GM12878 (cell line): ENCODE data around the gene ALG3. TPM values are rescaled to one million over a fixed set of nuclear protein-coding genes. Genes with fewer than 3 reads are reported as not detected.

Experiments
- ATAC-seq: fragments of 200-7000 bp; cut with Tn5 transposase; 3 replicates; pipeline ENCODE4 v1.9.1; 2020; ENCODE audit warnings: mild to moderate bottlenecking, moderate library complexity
- BruUV-seq: library from RNA; stranded (reverse); fragments of 400-500 nt; replicated peaks from 2 replicates; lab custom pipeline; 2021; lab: Mats Ljungman, UMichigan
- CTCF ChIA-PET: fragments of 300-600 bp; sonication (Branson Sonifier 250); formaldehyde crosslinking; extraction: SDS; loops from one replicate; lab custom pipeline; 2021; ENCODE audit warnings: inconsistent platforms; lab: Yijun Ruan, JAX
- POLR2A ChIA-PET: fragments of 350-600 bp; formaldehyde crosslinking; extraction: SDS; loops from one replicate; lab custom pipeline; 2021; ENCODE audit warnings: inconsistent platforms; lab: Charles Lee
- RAD21 ChIA-PET: fragments of 300-600 bp; sonication (Branson Sonifier 250); formaldehyde crosslinking; loops from one replicate; lab custom pipeline; 2023; ENCODE audit warnings: antibody characterized with exemption; ENCODE audit not compliant: unreplicated experiment; lab: Charles Lee
- SMC1A ChIA-PET: fragments of 300-600 bp; sonication (Branson Sonifier 250); formaldehyde crosslinking; loops from one replicate; lab custom pipeline; 2023; ENCODE audit not compliant: unreplicated experiment, uncharacterized antibody; lab: Charles Lee
- DNase-seq: peaks from one replicate; pipeline ENCODE4 v3.0.0-alpha.2; 2011; ENCODE audit warnings: low read depth, low spot score
- FAIRE-seq: peaks from 3 replicates; lab custom pipeline; 2011; peaks lifted over from hg19 to GRCh38; lab: Jason Lieb, UNC
- H2AFZ ChIP-seq: 2 replicates; pipeline ENCODE4 v1.6.0; 2011; ENCODE audit warnings: low read depth, low read length, control low read depth; ENCODE audit not compliant: control insufficient read depth
- H3K27ac ChIP-seq: 2 replicates; pipeline ENCODE4 v1.5.1; 2011; ENCODE audit warnings: control low read depth; ENCODE audit not compliant: control insufficient read depth, insufficient read depth
- H3K27me3 ChIP-seq, 2 experiments: replicated peaks in 1 of 2; 2 replicates each; pipeline versions ENCODE4 v1.6.0 to v1.6.1; 2011; ENCODE audit warnings: low read length in 1 of 2; ENCODE audit not compliant: control insufficient read depth in 2 of 2, insufficient read depth in 2 of 2
- H3K36me3 ChIP-seq, 2 experiments: 2 replicates each; pipeline ENCODE4 v1.5.1; 2011; ENCODE audit warnings: low read length in 1 of 2; ENCODE audit not compliant: control insufficient read depth in 2 of 2, insufficient read depth in 2 of 2
- H3K4me1 ChIP-seq: 2 replicates; pipeline ENCODE4 v1.6.1; 2011; ENCODE audit warnings: mild to moderate bottlenecking, low read length, moderate library complexity, mixed read lengths; ENCODE audit not compliant: control insufficient read depth, insufficient read depth
- H3K4me2 ChIP-seq: 2 replicates; pipeline ENCODE4 v1.6.0; 2011; ENCODE audit warnings: control low read depth; ENCODE audit not compliant: control insufficient read depth, insufficient read depth
- H3K4me3 ChIP-seq: fragments of 200-600 bp; sonication (generic); 2 replicates; pipeline ENCODE4 v1.5.1; 2016
- H3K79me2 ChIP-seq: 2 replicates; pipeline ENCODE4 v1.6.0; 2011; ENCODE audit warnings: low read length; ENCODE audit not compliant: control insufficient read depth, insufficient read depth
- H3K9ac ChIP-seq: 2 replicates; pipeline ENCODE4 v1.8.0; 2011; ENCODE audit warnings: low read length, control low read depth, mixed read lengths; ENCODE audit not compliant: control insufficient read depth, insufficient read depth
- H3K9me3 ChIP-seq: replicated peaks from 3 replicates; pipeline ENCODE4 v1.5.1; 2011; ENCODE audit warnings: mild to moderate bottlenecking, low read length; ENCODE audit not compliant: control insufficient read depth, insufficient read depth
- H4K20me1 ChIP-seq: 2 replicates; pipeline ENCODE4 v1.6.0; 2011; ENCODE audit not compliant: control insufficient read depth, insufficient read depth
- ESRRA ChIP-seq: IDR thresholded peaks from 2 replicates; pipeline ENCODE4 v1.6.1; 2012; ENCODE audit warnings: mild to moderate bottlenecking, low read length, improper control_type of control experiment
- STAT1 ChIP-seq: fragments of 450-650 bp; conservative IDR thresholded peaks from 2 replicates; pipeline ENCODE4 v1.6.1; 2014; ENCODE audit warnings: antibody characterized with exemption, mild to moderate bottlenecking
- WGBS: methylation state at CpG from one replicate; pipeline ENCODE4 v1.1.6; 2016; ENCODE audit warnings: low lambda C conversion rate; ENCODE audit not compliant: insufficient replicate concordance, insufficient coverage; ENCODE audit errors: missing lambda C conversion rate; 5-methylcytosine and 5-hydroxymethylcytosine counted together
- in situ Hi-C: fragments of 300-500 bp; cut with MboI; formaldehyde crosslinking; loops from 9 replicates; pipeline ENCODE4 v1.14.3; 2018; ENCODE audit warnings: mixed read lengths
- intact Hi-C: fragments of 100-400 bp; cut with micrococcal nuclease; formaldehyde crosslinking; loops from one replicate; pipeline ENCODE4 v1.14.2; 2022; ENCODE audit not compliant: unreplicated experiment
- polyA plus RNA-seq, 11 experiments: library from polyadenylated mRNA; depleted of rRNA in 4 of 11; unstranded in 6 of 11; stranded (reverse) in 5 of 11; fragments of >200 nt; fragmentation: Nextera tagmentation in 4 of 11; fragmentation: Illumina TruSeq in 1 of 11; extraction: Ambion mirVana in 4 of 11; extraction: Trizol in 1 of 11; gene quantifications; 1 replicate in 1 of 11; 2 replicates in 10 of 11; pipeline versions ENCODE4 v1.2.1 to v1.2.3, GENCODE V29; 2011 to 2016; ENCODE audit warnings: inconsistent platforms in 2 of 11, missing spikeins in 2 of 11, low read depth in 1 of 11
- total RNA-seq, 4 experiments: library from RNA; depleted of rRNA in 3 of 4; stranded (reverse); fragments of >200 nt in 3 of 4; fragmentation: Illumina TruSeq in 1 of 4; extraction: Trizol in 1 of 4; gene quantifications; 2 replicates each; pipeline versions ENCODE4 v1.2.1 to v1.2.3, GENCODE V29; 2013 to 2021
- TF ChIP-seq, protein P1 (sequence below): fragments of 450-650 bp; IDR thresholded peaks from 2 replicates; pipeline ENCODE4 v1.6.1; 2017; ENCODE audit warnings: mild to moderate bottlenecking, low read depth, inconsistent platforms; ENCODE audit not compliant: poor library complexity, severe bottlenecking
- TF ChIP-seq, protein P2 (sequence below): IDR thresholded peaks from 2 replicates; pipeline ENCODE4 v1.6.1; 2012; ENCODE audit warnings: mild to moderate bottlenecking, low read depth, low read length

Gene ALG3
- total and polyA plus RNA-seq, 10 of the 15 experiments (the other 5 are each of a cell fraction or from before 2014, with no cell fraction given) = 13.6 to 84.7 (median 39.4) TPM

DNA sequence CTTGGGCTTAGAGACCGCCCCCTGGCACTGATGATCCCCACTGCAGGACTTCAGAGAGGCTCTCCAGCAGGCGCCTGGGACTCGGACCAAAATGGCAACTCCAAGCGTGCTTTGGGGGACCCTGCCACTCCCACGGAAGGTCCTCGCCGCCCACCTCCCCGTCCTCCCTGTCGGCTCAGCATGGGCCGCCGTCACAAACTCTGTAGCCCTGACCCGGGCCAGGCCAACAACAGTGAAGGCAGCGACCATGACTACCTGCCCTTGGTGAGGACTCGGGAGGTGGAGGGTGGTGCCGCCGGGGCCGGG is 7.7 kb downstream of the ALG3 start:
- peaks cover 17 to 20% of the 10 kb centered on the region in 2 experiments for H3K36me3 ChIP-seq
- ATAC-seq (no peak), FAIRE-seq (no peak), DNase-seq (no peak)
- H3K27me3 ChIP-seq = no peaks in the 10 kb centered on the region
- in situ Hi-C loops (no loop called here), intact Hi-C loops (no loop called here)
- no peaks in the 10 kb centered on the region for H4K20me1 ChIP-seq
- no peaks in the 10 kb centered on the region for H3K9me3 ChIP-seq
- RAD21 ChIA-PET = interaction anchor here (1.1 kb wide), 1 partner anchor 11 kb away, joined by 4 read pairs; no protein-coding TSS in a partner anchor
- POLR2A ChIA-PET = no interaction called here
- H3K4me3 ChIP-seq = no peak overlapping the region
- CTCF ChIA-PET = interaction anchor here (1.2 to 1.3 kb wide), 2 partner anchors 9 to 14 kb away, joined by 4 to 5 read pairs; partner anchors contain the start of gene EEF1AKMT4
- no peak overlapping the region for H3K4me2 ChIP-seq
- no peak overlapping the region for H2AFZ ChIP-seq
- H3K4me1 ChIP-seq = no peaks in the 10 kb centered on the region
- H3K9ac ChIP-seq = no peak overlapping the region
- SMC1A ChIA-PET = no interaction called here
- no peaks in the 10 kb centered on the region for H3K79me2 ChIP-seq
- BruUV-seq = no TSS peak
- WGBS = 88% methylated on average over 17 of the region's 17 CpGs
- TF ChIP-seq STAT1 = no peak
- TF ChIP-seq, protein P1, sequence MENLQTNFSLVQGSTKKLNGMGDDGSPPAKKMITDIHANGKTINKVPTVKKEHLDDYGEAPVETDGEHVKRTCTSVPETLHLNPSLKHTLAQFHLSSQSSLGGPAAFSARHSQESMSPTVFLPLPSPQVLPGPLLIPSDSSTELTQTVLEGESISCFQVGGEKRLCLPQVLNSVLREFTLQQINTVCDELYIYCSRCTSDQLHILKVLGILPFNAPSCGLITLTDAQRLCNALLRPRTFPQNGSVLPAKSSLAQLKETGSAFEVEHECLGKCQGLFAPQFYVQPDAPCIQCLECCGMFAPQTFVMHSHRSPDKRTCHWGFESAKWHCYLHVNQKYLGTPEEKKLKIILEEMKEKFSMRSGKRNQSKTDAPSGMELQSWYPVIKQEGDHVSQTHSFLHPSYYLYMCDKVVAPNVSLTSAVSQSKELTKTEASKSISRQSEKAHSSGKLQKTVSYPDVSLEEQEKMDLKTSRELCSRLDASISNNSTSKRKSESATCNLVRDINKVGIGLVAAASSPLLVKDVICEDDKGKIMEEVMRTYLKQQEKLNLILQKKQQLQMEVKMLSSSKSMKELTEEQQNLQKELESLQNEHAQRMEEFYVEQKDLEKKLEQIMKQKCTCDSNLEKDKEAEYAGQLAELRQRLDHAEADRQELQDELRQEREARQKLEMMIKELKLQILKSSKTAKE = no peak
- H3K27ac ChIP-seq = no peak overlapping the region

DNA sequence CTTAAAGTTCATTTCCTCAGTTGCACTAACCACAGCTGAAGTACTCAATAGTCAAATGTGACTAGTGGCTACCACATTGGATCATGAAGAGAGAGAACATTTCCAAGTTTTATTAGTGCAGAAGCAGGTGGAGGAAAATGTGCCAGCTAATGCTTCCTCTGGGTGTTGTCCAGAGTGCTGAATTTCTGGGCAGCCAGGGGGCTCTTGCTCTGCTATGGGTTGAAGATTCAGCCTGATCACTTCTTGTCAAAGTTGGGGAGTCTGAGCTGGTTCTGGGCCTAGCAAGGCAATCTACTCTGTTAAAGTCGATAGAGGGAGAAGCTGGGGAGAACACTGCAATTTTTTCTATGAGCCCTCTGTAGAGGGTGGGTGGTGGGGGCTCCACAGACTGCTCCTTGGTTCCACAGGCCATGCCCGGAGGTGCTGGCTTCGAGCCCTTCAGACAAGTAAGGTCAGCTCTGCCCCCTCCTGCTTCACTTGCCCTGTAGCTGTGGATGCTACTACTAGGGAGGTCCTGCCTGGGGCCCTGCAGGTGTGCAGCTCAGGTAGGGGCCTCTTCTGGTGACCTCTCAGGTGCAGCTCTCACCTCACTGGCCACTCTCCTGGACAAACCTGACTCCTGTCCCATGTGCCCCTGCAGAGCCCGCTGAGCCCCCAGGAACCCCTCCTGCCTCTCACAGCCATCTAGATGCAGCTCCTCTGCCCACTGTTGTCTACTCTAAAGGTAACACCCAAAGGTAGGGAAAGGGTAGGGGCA is 8.2 kb downstream of the ALG3 start:
- ChIA-PET SMC1A (no interaction called here), RAD21 (interaction anchor here (1.1 kb wide), 1 partner anchor 11 kb away, joined by 4 read pairs; no protein-coding TSS in a partner anchor), POLR2A (no interaction called here), CTCF (interaction anchor here (0.6 to 1.3 kb wide), 3 partner anchors 9 to 765 kb away, joined by 3 to 5 read pairs (median 4); partner anchors contain the start of gene EEF1AKMT4)
- no peak for DNase-seq
- FAIRE-seq = no peak
- Histone ChIP-seq H4K20me1 (no peaks in the 10 kb centered on the region), H3K27me3 (no peaks in the 10 kb centered on the region), H3K4me2 (no peak overlapping the region), H3K36me3 (peaks cover 17 to 20% of the 10 kb centered on the region in 2 experiments), H3K4me1 (no peaks in the 10 kb centered on the region), H3K9ac (no peak overlapping the region), H3K4me3 (no peak overlapping the region), H2AFZ (no peak overlapping the region), H3K79me2 (no peaks in the 10 kb centered on the region), H3K27ac (no peak overlapping the region), H3K9me3 (no peaks in the 10 kb centered on the region)
- no TSS peak for BruUV-seq
- intact Hi-C loops = no loop called here
- 74% methylated on average over 4 of the region's 4 CpGs for WGBS
- in situ Hi-C loops = no loop called here
- ATAC-seq = peak; percentile 57
- TF ChIP-seq ESRRA = no peak
- TF ChIP-seq, protein P2, sequence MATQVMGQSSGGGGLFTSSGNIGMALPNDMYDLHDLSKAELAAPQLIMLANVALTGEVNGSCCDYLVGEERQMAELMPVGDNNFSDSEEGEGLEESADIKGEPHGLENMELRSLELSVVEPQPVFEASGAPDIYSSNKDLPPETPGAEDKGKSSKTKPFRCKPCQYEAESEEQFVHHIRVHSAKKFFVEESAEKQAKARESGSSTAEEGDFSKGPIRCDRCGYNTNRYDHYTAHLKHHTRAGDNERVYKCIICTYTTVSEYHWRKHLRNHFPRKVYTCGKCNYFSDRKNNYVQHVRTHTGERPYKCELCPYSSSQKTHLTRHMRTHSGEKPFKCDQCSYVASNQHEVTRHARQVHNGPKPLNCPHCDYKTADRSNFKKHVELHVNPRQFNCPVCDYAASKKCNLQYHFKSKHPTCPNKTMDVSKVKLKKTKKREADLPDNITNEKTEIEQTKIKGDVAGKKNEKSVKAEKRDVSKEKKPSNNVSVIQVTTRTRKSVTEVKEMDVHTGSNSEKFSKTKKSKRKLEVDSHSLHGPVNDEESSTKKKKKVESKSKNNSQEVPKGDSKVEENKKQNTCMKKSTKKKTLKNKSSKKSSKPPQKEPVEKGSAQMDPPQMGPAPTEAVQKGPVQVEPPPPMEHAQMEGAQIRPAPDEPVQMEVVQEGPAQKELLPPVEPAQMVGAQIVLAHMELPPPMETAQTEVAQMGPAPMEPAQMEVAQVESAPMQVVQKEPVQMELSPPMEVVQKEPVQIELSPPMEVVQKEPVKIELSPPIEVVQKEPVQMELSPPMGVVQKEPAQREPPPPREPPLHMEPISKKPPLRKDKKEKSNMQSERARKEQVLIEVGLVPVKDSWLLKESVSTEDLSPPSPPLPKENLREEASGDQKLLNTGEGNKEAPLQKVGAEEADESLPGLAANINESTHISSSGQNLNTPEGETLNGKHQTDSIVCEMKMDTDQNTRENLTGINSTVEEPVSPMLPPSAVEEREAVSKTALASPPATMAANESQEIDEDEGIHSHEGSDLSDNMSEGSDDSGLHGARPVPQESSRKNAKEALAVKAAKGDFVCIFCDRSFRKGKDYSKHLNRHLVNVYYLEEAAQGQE = peak; percentile 93
